A549 (cell line): Measurements from ENCODE around the gene ATF7IP2.
"Not testable (repeated sequence)": the region's sequence is repeated elsewhere in the genome, so short reads cannot be mapped to it uniquely, and the experiment has no call there.

ENCODE experiments used
- CHD2 ChIP-seq: fragments of 150-350 bp; IDR thresholded peaks from 2 replicates; pipeline ENCODE4 v1.6.1; 2014; ENCODE audit warnings: low read length; ENCODE audit not compliant: partially characterized antibody
- CTCF ChIP-seq: fragments of >200 bp; sonication (Bioruptor Twin); formaldehyde crosslinking; IDR thresholded peaks from 3 replicates; pipeline ENCODE4 v1.5.1; 2016
- JUNB ChIP-seq: fragments of >200 bp; sonication (Bioruptor Twin); formaldehyde crosslinking; IDR thresholded peaks from 2 replicates; pipeline ENCODE4 v1.6.1; 2016
- KDM1A ChIP-seq: fragments of 200-600 bp; sonication (generic); IDR thresholded peaks from 2 replicates; pipeline ENCODE4 v1.6.1; 2016; ENCODE audit warnings: low read depth, mild to moderate bottlenecking
- MAX ChIP-seq: IDR thresholded peaks from 2 replicates; pipeline ENCODE4 v1.6.1; 2012
- NPAS2 ChIP-seq: fragments of 250-450 bp; sonication (Bioruptor Pico); IDR thresholded peaks from 2 replicates; pipeline ENCODE4 v1.8.0; 2022; ENCODE audit warnings: mild to moderate bottlenecking, moderate library complexity, borderline replicate concordance
- PHF8 ChIP-seq: fragments of 200-600 bp; sonication (generic); IDR thresholded peaks from 2 replicates; pipeline ENCODE4 v1.6.1; 2016; ENCODE audit warnings: low read depth, mild to moderate bottlenecking, antibody characterized with exemption, moderate library complexity, borderline replicate concordance
- POLR2A ChIP-seq: IDR thresholded peaks from 2 replicates; pipeline ENCODE4 v1.6.1; 2012; ENCODE audit warnings: mild to moderate bottlenecking, low read length
- RCOR1 ChIP-seq: fragments of 150-350 bp; IDR thresholded peaks from 2 replicates; pipeline ENCODE4 v1.6.1; 2014; ENCODE audit warnings: antibody characterized with exemption, low read length, low read depth
- REST ChIP-seq: fragments of 200-600 bp; sonication (generic); IDR thresholded peaks from 2 replicates; pipeline ENCODE4 v1.6.1; 2016; ENCODE audit warnings: antibody characterized with exemption, mild to moderate bottlenecking, moderate library complexity
- SMC3 ChIP-seq: fragments of >200 bp; sonication (Bioruptor Twin); formaldehyde crosslinking; IDR thresholded peaks from 3 replicates; pipeline ENCODE4 v1.6.1; 2018; ENCODE audit warnings: inconsistent platforms
- ZC3H11A ChIP-seq: fragments of 450-650 bp; IDR thresholded peaks from 2 replicates; pipeline ENCODE4 v1.6.1; 2014; ENCODE audit warnings: antibody characterized with exemption, mild to moderate bottlenecking

GRCh38 chr16:10361747-10362076, 24.1 kb upstream of the ATF7IP2 start:
- TF ChIP-seq REST, CTCF, POLR2A, CHD2, NPAS2, KDM1A, MAX, ZC3H11A, RCOR1, SMC3, PHF8, JUNB: not testable (repeated sequence)
